Astrocyte (in vitro differentiated cells and primary cell): ENCODE measurements around the gene CDO1.

ENCODE experiments used
- CTCF ChIP-seq: IDR thresholded peaks from 2 replicates; pipeline ENCODE4 v1.5.1; 2011; ENCODE audit warnings: low read depth, mild to moderate bottlenecking, inconsistent platforms, low read length, moderate library complexity; ENCODE audit not compliant: insufficient read depth
- EZH2 ChIP-seq: IDR thresholded peaks from 2 replicates; pipeline ENCODE4 v1.6.1; 2012; ENCODE audit warnings: mild to moderate bottlenecking, low read length, inconsistent platforms; ENCODE audit not compliant: insufficient read depth

- TF ChIP-seq CTCF (no peak), EZH2 (no peak)
These were observed 13.5 kb upstream of the CDO1 start for GRCh38 chr5:115829913-115830312.
